ENCODE results near the gene ACP5. TPM values are rescaled to one million over a fixed set of nuclear protein-coding genes. Genes with fewer than 3 reads are reported as not detected.
A peak's percentile ranks its signal among the peaks of the same experiment; 100 is the strongest.
"Not testable (repeated sequence)": the region's sequence is repeated elsewhere in the genome, so short reads cannot be mapped to it uniquely, and the experiment has no call there.

ACP5 gene
- total RNA-seq, 2 experiments from 2014 or later = 8.3 to 8.8 TPM

GRCh38 chr19:11574689-11575088, 2.8 kb downstream of the ACP5 start:
- no peaks in the 10 kb centered on the region for H3K9me3 Mint-ChIP-seq
- H3K27me3 Mint-ChIP-seq (ENCODE audit: low read depth) = no peaks in the 10 kb centered on the region
- peaks cover 11% of the 10 kb centered on the region for H3K4me1 Mint-ChIP-seq (ENCODE audit: low read depth)
- no peak overlapping the region for H3K27ac Mint-ChIP-seq
- intact Hi-C loops (cut with micrococcal nuclease) = no loop called here
- H3K36me3 Mint-ChIP-seq (ENCODE audit: low read depth) = no peaks in the 10 kb centered on the region
- no peak overlapping the region for H3K4me3 Mint-ChIP-seq
- no peak for DNase-seq
- CTCF ChIA-PET = no interaction called here

- H3K36me3 Mint-ChIP-seq (ENCODE audit: low read depth); H3K4me1 Mint-ChIP-seq (ENCODE audit: low read depth); intact Hi-C loops (cut with micrococcal nuclease); H3K9me3 Mint-ChIP-seq; DNase-seq; H3K27ac Mint-ChIP-seq; H3K27me3 Mint-ChIP-seq (ENCODE audit: low read depth); H3K4me3 Mint-ChIP-seq: not testable (repeated sequence)
- CTCF ChIA-PET = interaction anchor here (0.6 to 2.2 kb wide), 2 partner anchors 13 to 143 kb away, joined by 5 read pairs; no protein-coding TSS in a partner anchor
Measured at GRCh38 chr19:11573763-11574162, 3.7 kb downstream of the ACP5 start.

- H3K36me3 Mint-ChIP-seq (ENCODE audit: low read depth); H3K27me3 Mint-ChIP-seq (ENCODE audit: low read depth); H3K9me3 Mint-ChIP-seq; H3K4me1 Mint-ChIP-seq (ENCODE audit: low read depth); intact Hi-C loops (cut with micrococcal nuclease); DNase-seq; H3K27ac Mint-ChIP-seq; H3K4me3 Mint-ChIP-seq: not testable (repeated sequence)
- CTCF ChIA-PET = interaction anchor here (0.6 to 2.2 kb wide), 2 partner anchors 12 to 143 kb away, joined by 5 read pairs; no protein-coding TSS in a partner anchor
Measured at GRCh38 chr19:11573354-11573753, 4.1 kb downstream of the ACP5 start.

- CTCF ChIA-PET = no interaction called here
- H3K27ac Mint-ChIP-seq = no peak overlapping the region
Measured at GRCh38 chr19:11570039-11570462, 7.4 kb downstream of the ACP5 start.

GRCh38 chr19:11566164-11566563, 11.3 kb downstream of the ACP5 start:
- CTCF ChIA-PET = interaction anchor here (0.9 kb wide), 1 partner anchor 29 kb away, joined by 3 read pairs; no protein-coding TSS in a partner anchor
- no peaks in the 10 kb centered on the region for H3K9me3 Mint-ChIP-seq
- no peak overlapping the region for H3K27ac Mint-ChIP-seq
- intact Hi-C loops (cut with micrococcal nuclease) = no loop called here
- peaks cover 2% of the 10 kb centered on the region for H3K36me3 Mint-ChIP-seq (ENCODE audit: low read depth)
- no peak for DNase-seq
- H3K4me3 Mint-ChIP-seq = no peak overlapping the region
- H3K4me1 Mint-ChIP-seq (ENCODE audit: low read depth) = peaks cover 7% of the 10 kb centered on the region
- H3K27me3 Mint-ChIP-seq (ENCODE audit: low read depth) = no peaks in the 10 kb centered on the region

More at GRCh38 chr19:11570039-11570462, 7.4 kb downstream of the ACP5 start:
- Mint-ChIP-seq H3K4me3 (no peak overlapping the region), H3K36me3 (ENCODE audit: low read depth) (peaks cover 2% of the 10 kb centered on the region), H3K27me3 (ENCODE audit: low read depth) (no peaks in the 10 kb centered on the region), H3K9me3 (no peaks in the 10 kb centered on the region), H3K4me1 (ENCODE audit: low read depth) (peaks cover 3% of the 10 kb centered on the region)
- intact Hi-C loops (cut with micrococcal nuclease) = no loop called here
- no peak for DNase-seq

GRCh38 chr19:11565649-11565980, 11.8 kb downstream of the ACP5 start:
- H3K27ac Mint-ChIP-seq; H3K27me3 Mint-ChIP-seq (ENCODE audit: low read depth); H3K36me3 Mint-ChIP-seq (ENCODE audit: low read depth); H3K9me3 Mint-ChIP-seq; DNase-seq; intact Hi-C loops (cut with micrococcal nuclease); H3K4me3 Mint-ChIP-seq: not testable (repeated sequence)
- CTCF ChIA-PET = interaction anchor here (0.9 kb wide), 1 partner anchor 29 kb away, joined by 3 read pairs; no protein-coding TSS in a partner anchor
- H3K4me1 Mint-ChIP-seq (ENCODE audit: low read depth) = peaks cover 10% of the 10 kb centered on the region

GRCh38 chr19:11564082-11564807, 13.2 kb downstream of the ACP5 start:
- H3K4me1 Mint-ChIP-seq (ENCODE audit: low read depth) = peaks cover 19% of the 10 kb centered on the region
- H3K4me3 Mint-ChIP-seq; DNase-seq; H3K36me3 Mint-ChIP-seq (ENCODE audit: low read depth); H3K27me3 Mint-ChIP-seq (ENCODE audit: low read depth); H3K27ac Mint-ChIP-seq; H3K9me3 Mint-ChIP-seq; intact Hi-C loops (cut with micrococcal nuclease): not testable (repeated sequence)
- CTCF ChIA-PET = interaction anchor here (0.5 to 1.3 kb wide), 3 partner anchors 16 to 544 kb away, joined by 3 read pairs; no protein-coding TSS in a partner anchor

- H3K27ac Mint-ChIP-seq = no peak overlapping the region
- no peaks in the 10 kb centered on the region for H3K27me3 Mint-ChIP-seq (ENCODE audit: low read depth)
- H3K4me1 Mint-ChIP-seq (ENCODE audit: low read depth) = peaks cover 21% of the 10 kb centered on the region
- H3K4me3 Mint-ChIP-seq = no peak overlapping the region
- H3K36me3 Mint-ChIP-seq (ENCODE audit: low read depth) = peaks cover 2% of the 10 kb centered on the region
- CTCF ChIA-PET = interaction anchor here (0.5 to 1.8 kb wide), 4 partner anchors 17 to 543 kb away, joined by 3 to 5 read pairs (median 3); no protein-coding TSS in a partner anchor
- DNase-seq = no peak
- H3K9me3 Mint-ChIP-seq = no peaks in the 10 kb centered on the region
- intact Hi-C loops (cut with micrococcal nuclease) = no loop called here
Measured at GRCh38 chr19:11563532-11563931, 13.9 kb downstream of the ACP5 start.

- peaks cover 37% of the 10 kb centered on the region for H3K4me1 Mint-ChIP-seq (ENCODE audit: low read depth)
- H3K27ac Mint-ChIP-seq = peak overlapping the region; percentile 80
- H3K36me3 Mint-ChIP-seq (ENCODE audit: low read depth) = peaks cover 7% of the 10 kb centered on the region
- no peaks in the 10 kb centered on the region for H3K27me3 Mint-ChIP-seq (ENCODE audit: low read depth)
- CTCF ChIA-PET = interaction anchor here (0.6 to 3.6 kb wide), 10 partner anchors 9 to 80 kb away, joined by 3 to 60 read pairs (median 5); partner anchors contain the start of gene ACP5
- H3K4me3 Mint-ChIP-seq = peak overlapping the region; percentile 91
- intact Hi-C loops (cut with micrococcal nuclease) = loop anchor here (1.0 kb wide), 3 partner anchors 21 to 179 kb away; no protein-coding TSS in a partner anchor
- peak; percentile 80 for DNase-seq
- H3K9me3 Mint-ChIP-seq = no peaks in the 10 kb centered on the region
Measured at GRCh38 chr19:11560404-11561051, 16.9 kb downstream of the ACP5 start.

GRCh38 chr19:11558881-11559828, 18.3 kb downstream of the ACP5 start, which contains the start of gene ELOF1:
TSS of gene ELOF1 (minus strand) at chr19:11559230. CDS start at chr19:11554347, 4,883 bp downstream.
- Mint-ChIP-seq H3K4me1 (ENCODE audit: low read depth) (peaks cover 43% of the 10 kb centered on the region), H3K27ac (peak within 1 kb of the TSS; percentile 89), H3K4me3 (peak within 1 kb of the TSS; percentile 91), H3K27me3 (ENCODE audit: low read depth) (no peaks in the 10 kb centered on the region), H3K9me3 (no peaks in the 10 kb centered on the region), H3K36me3 (ENCODE audit: low read depth) (peaks cover 9% of the 10 kb centered on the region)
- CTCF ChIA-PET = interaction anchor here (0.5 to 3.6 kb wide), 8 partner anchors 21 to 429 kb away, joined by 3 to 60 read pairs (median 4); partner anchors contain the start of genes ACP5 and ZNF627
- intact Hi-C loops (cut with micrococcal nuclease) = loop anchor here (1.0 to 2.0 kb wide), 4 partner anchors 23 to 54 kb away; partner anchors contain the start of genes ECSIT, ZNF627 and ZNF653
- peak; percentile 98 for DNase-seq

- CTCF ChIA-PET = no interaction called here
- no peaks in the 10 kb centered on the region for H3K27me3 Mint-ChIP-seq (ENCODE audit: low read depth)
- no peaks in the 10 kb centered on the region for H3K9me3 Mint-ChIP-seq
- no peak for DNase-seq
- peaks cover 13% of the 10 kb centered on the region for H3K36me3 Mint-ChIP-seq (ENCODE audit: low read depth)
- H3K27ac Mint-ChIP-seq = no peak overlapping the region
- intact Hi-C loops (cut with micrococcal nuclease) = no loop called here
- H3K4me1 Mint-ChIP-seq (ENCODE audit: low read depth) = peaks cover 45% of the 10 kb centered on the region
- H3K4me3 Mint-ChIP-seq = peak overlapping the region; percentile 28
Measured at GRCh38 chr19:11556634-11557420, 20.6 kb downstream of the ACP5 start.

Measured in activated naive CD4-positive, alpha-beta T cell treated with anti-CD3 and anti-CD28 coated beads for 36 hours (primary cell).